Astrocyte of the spinal cord (primary cell): ENCODE measurements around the gene IMPA2.

Experiments
- DNase-seq: peaks from one replicate; pipeline ENCODE4 v3.0.0; 2011; ENCODE audit warnings: low read depth, low spot score
- H3K4me3 ChIP-seq: 2 replicates; pipeline ENCODE4 v1.5.1; 2011; ENCODE audit warnings: low read depth, mild to moderate bottlenecking, low read length, moderate library complexity
- CTCF ChIP-seq: IDR thresholded peaks from 2 replicates; pipeline ENCODE4 v1.5.1; 2012; ENCODE audit warnings: low read depth, mild to moderate bottlenecking, low read length, inconsistent platforms
- in situ Hi-C: cut with HindIII; loops from 2 replicates; pipeline ENCODE4 v1.10.0; 2017; ENCODE audit warnings: low sequenced_read_pairs

Gene IMPA2

DNA sequence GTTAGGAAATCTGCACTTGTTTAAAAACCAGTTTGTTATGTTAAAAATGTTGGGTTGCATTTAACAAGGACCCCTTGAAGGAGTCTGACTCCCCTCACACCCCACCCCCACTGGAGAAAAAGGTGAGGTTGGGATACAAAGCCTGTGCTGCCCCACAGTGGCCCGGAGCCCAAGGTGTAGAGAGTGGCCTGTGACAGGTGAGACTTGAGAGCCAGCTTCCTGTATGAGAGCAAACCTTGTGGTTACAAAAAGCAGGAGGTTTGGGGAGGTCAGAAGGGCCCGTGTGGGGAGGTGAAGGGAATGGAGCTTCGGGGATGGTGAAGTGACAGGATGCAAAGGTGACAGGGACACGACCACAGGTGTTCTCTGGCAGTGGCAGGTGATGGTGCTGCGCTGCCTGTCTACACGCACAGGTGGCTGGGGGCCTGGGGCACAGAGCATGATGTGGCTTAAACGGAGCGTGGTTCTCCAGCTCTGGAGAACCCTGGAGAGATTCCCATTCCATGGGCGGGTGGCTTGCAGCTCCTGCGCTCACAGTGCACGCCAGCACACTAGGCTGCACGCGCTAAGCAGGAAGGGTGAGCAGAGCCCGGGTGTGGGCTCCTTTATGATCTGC lies 29.0 kb downstream of the IMPA2 start:
- TF ChIP-seq CTCF: no peak
- DNase-seq: no peak
- no peak overlapping the region for H3K4me3 ChIP-seq
- in situ Hi-C loops: no loop called here

- no peak overlapping the region for H3K4me3 ChIP-seq
- DNase-seq: no peak
- in situ Hi-C loops: no loop called here
- TF ChIP-seq CTCF: no peak
These were observed 30.1 kb downstream of the IMPA2 start for GRCh38 chr18:12011199-12011956.

- no peak overlapping the region for H3K4me3 ChIP-seq
- in situ Hi-C loops: no loop called here
- TF ChIP-seq CTCF: no peak
- DNase-seq: peak; percentile 83
These were observed 30.7 kb downstream of the IMPA2 start for GRCh38 chr18:12011957-12012549.

- no peak for TF ChIP-seq CTCF
- in situ Hi-C loops: no loop called here
These were observed 31.4 kb downstream of the IMPA2 start for GRCh38 chr18:12012697-12013096.

DNA sequence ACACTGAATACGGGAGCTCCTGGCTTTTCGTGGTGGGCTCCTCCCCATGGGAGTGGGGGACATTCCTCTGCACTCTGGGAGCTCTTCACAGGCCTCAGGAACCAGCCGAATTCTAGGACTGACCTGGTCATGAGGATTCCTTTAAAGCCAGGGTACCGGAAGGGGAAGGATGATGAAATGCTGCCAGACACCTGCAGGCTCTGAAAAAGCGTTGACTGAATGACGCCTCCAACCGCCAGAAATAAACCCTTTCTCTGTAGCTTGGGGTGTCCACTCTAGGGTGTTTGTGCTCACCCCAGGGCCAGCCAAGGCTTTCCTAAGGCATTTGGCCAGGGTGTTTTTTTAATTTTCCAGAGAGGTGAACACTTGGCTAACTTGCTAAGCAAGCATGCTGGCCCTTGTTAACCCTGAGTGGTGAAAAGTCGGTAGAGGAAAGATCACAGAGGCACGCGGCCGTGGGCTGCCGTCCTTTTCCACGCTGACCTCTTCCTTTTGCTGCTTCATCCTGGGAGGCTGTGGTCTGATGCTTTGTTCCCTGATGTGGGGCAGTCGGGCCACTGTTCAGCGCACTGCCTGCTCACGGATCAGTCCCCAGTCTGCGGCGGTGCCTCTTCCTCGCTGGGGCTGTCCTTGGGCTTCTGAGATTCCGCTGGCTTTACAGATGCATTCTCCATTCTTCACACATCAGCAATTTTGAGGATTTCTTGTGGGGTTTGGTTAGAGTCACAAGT lies 32.0 kb downstream of the IMPA2 start:
- DNase-seq: no peak
- no peak overlapping the region for H3K4me3 ChIP-seq
- no peak for TF ChIP-seq CTCF
- in situ Hi-C loops: no loop called here

More at GRCh38 chr18:12012697-12013096, 31.4 kb downstream of the IMPA2 start:
- no peak for DNase-seq
- no peak overlapping the region for H3K4me3 ChIP-seq

DNA sequence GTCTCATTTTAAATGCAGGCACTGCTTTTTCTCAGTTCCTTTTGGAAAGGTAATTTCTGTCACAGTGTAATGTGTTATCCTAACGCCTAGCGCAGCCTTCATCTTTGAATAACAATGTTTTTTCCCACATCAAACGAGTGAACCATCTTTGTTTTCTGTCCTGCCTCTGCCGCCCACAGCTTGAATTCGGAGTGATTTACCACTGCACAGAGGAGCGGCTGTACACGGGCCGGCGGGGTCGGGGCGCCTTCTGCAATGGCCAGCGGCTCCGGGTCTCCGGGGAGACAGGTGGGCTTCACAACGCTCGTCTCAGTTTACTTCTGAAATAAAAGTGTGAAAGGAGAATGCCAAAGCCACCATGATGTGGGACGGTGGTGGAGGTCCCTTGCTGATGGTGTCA lies 32.8 kb downstream of the IMPA2 start:
- H3K4me3 ChIP-seq: no peak overlapping the region
- no peak for DNase-seq
- in situ Hi-C loops: no loop called here
- no peak for TF ChIP-seq CTCF
